ENCODE data around the gene THRA. TPM values are rescaled to one million over a fixed set of nuclear protein-coding genes. Genes with fewer than 3 reads are reported as not detected.

The THRA gene
- total RNA-seq, 4 donors from 2014 or later: 32.6 to 69.9 (median 48.9) TPM

DNA sequence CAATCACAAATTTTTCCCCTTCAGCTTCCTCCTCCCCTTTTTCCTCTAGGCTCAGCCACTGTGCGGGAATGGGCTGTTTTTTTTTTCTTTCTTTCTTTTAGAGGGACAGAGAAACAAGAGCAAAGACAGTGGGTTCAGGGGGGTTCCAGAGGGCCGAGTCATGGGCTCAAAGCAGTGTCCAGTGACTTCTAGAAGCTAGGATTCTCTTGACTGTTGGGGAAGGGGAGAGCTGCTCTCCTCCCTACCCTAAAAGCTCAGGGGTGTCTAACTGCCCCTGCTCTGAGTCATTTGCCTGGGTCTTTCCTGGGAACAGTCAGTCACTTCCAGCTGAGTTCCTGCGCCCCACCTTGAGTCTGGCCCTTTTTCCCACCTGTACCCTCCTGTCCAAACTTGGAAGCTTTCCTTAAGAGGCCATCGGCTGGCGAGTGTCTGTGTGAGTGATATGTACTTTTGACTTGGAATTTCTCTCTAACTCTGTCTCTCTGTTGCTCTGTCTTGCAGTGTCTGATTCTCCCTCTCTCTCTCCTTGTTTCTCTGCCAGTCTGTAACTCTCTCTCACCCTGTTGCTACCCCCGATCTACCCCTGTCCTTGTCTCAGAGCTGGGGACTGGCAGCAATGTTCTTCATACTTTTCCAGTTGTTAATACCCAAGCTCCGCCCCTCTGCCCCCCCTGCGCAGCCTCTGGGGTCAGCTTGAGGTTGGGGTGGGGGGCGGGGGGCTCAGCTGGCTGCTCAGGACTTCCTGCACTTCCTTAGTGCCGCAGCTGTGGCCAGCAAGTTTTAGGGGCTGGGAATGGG, 2.4 kb downstream of the THRA start:
- DNase-seq (ENCODE audit: low spot score in 2 of 2): no peak

DNA sequence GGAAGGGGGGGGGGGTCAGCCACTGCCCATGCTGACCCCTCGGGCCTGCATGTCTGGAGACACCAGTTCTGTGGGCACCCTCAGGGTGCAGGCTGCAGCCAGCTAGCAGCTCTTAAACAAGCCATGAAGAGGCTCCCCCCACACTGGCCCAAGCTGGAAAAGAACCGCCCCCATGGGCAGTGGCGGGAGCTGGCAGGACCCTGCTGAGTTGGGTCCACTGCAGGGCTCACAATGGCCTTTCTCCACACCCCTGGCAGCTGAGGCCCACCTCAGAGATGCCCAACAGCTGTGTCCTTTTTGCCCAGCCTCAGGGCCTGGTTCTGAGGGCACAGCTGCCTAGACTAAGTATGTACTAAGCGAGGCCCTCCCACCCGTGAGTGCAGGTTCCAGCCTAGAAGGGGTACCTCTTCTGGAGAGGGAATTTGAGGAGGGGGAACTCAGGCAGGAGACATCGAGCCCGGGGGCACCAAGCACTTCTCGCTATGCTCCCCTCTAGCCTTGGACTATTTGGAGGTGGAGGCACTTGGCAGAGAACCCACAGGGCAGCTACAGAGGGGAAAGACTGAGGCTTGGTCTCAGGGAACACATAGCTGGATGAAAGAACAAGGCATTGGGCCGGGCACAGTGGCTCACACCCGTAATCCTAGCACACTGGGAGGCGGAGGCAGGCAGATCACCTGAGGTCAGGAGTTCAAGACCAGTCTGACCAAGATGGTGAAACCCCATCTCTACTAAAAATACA, 3.2 kb downstream of the THRA start:
- H3K27ac ChIP-seq: peak overlapping the region; percentile 91
- H3K4me1 ChIP-seq: peaks cover 88% of the 10 kb centered on the region
- H3K4me3 ChIP-seq: peak overlapping the region; percentile 74
- 57% methylated on average over 10 of the region's 11 CpGs for WGBS
- DNase-seq (ENCODE audit: low spot score in 2 of 2): no peak
- H3K27me3 ChIP-seq: no peaks in the 10 kb centered on the region
- no peaks in the 10 kb centered on the region for H3K36me3 ChIP-seq
- no peaks in the 10 kb centered on the region for H3K9me3 ChIP-seq
- TF ChIP-seq, protein P1, sequence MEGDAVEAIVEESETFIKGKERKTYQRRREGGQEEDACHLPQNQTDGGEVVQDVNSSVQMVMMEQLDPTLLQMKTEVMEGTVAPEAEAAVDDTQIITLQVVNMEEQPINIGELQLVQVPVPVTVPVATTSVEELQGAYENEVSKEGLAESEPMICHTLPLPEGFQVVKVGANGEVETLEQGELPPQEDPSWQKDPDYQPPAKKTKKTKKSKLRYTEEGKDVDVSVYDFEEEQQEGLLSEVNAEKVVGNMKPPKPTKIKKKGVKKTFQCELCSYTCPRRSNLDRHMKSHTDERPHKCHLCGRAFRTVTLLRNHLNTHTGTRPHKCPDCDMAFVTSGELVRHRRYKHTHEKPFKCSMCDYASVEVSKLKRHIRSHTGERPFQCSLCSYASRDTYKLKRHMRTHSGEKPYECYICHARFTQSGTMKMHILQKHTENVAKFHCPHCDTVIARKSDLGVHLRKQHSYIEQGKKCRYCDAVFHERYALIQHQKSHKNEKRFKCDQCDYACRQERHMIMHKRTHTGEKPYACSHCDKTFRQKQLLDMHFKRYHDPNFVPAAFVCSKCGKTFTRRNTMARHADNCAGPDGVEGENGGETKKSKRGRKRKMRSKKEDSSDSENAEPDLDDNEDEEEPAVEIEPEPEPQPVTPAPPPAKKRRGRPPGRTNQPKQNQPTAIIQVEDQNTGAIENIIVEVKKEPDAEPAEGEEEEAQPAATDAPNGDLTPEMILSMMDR (IDR thresholded peaks at IDR 0.05): no peak
- TF ChIP-seq POLR2AphosphoS5 (IDR thresholded peaks at IDR 0.05) (no peak), EP300 (IDR thresholded peaks at IDR 0.05) (no peak), POLR2A (IDR thresholded peaks at IDR 0.05) (no peak)

More for the DNA sequence above, 2.4 kb downstream of the THRA start:
- Histone ChIP-seq H3K4me1 (peaks cover 87% of the 10 kb centered on the region), H3K27ac (peak overlapping the region; percentile 91), H3K9me3 (no peaks in the 10 kb centered on the region), H3K36me3 (no peaks in the 10 kb centered on the region), H3K27me3 (no peaks in the 10 kb centered on the region), H3K4me3 (peak overlapping the region; percentile 74)
- WGBS: 8% methylated on average over 10 of the region's 10 CpGs
- TF ChIP-seq POLR2A (IDR thresholded peaks at IDR 0.05): no peak
- TF ChIP-seq POLR2AphosphoS5 (IDR thresholded peaks at IDR 0.05): no peak
- TF ChIP-seq, protein P1 (IDR thresholded peaks at IDR 0.05): no peak

DNA sequence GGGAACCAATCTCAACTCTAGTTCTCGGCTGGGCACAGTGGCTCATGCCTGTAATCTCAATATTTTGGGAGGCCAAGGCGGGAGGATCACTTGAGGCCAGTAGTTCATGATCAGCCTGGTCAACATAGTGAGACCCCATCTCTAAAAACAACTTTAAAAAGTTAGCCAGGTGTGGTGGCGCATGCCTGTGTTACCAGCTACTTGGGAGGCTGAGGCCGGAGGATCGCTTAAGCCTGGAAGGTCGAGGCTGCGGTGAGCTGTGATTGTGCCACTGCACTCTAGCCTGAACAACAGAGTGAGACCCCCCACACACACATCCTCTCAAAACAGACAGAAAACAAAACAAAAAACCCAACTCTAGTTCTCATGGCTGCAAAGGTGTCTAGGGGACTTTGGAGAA, 4.9 kb downstream of the THRA start:
- Histone ChIP-seq H3K36me3 (no peaks in the 10 kb centered on the region), H3K9me3 (no peaks in the 10 kb centered on the region), H3K27ac (peak overlapping the region; percentile 91), H3K4me3 (no peak overlapping the region), H3K27me3 (no peaks in the 10 kb centered on the region), H3K4me1 (peaks cover 91% of the 10 kb centered on the region)
- no peak for DNase-seq (ENCODE audit: low spot score in 2 of 2)
- WGBS: 98% methylated on average over 7 of the region's 7 CpGs
- TF ChIP-seq POLR2AphosphoS5 (IDR thresholded peaks at IDR 0.05) (no peak), EP300 (IDR thresholded peaks at IDR 0.05) (no peak), POLR2A (IDR thresholded peaks at IDR 0.05) (no peak)
- TF ChIP-seq, protein P1 (IDR thresholded peaks at IDR 0.05): no peak

DNA sequence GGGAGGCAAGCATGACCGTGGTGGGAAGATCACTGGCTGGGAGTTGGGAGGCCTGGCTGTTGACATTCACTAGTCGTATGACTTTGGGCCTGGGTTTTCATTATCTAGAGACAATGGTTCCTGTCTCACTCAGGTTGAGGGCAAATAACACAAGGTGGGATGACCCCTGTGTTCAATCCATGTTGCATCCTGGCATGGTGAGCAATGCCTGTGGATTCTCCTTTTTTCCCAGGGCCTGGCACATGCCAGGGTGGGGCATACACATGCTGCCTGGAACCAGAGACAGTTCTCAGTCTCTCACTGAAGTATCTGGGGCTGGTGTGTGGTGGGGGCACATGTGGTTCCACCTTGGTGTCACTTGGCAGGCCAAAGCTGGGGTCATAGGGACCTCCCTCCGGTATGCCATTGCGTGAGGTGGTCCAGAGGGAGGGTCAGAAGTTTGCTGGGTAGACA, 5.4 kb downstream of the THRA start:
- WGBS: 44% methylated on average over 4 of the region's 4 CpGs
- peak overlapping the region; percentile 91 for H3K27ac ChIP-seq
- TF ChIP-seq POLR2A (IDR thresholded peaks at IDR 0.05): no peak
- TF ChIP-seq, protein P1 (IDR thresholded peaks at IDR 0.05): no peak
- no peak for TF ChIP-seq EP300 (IDR thresholded peaks at IDR 0.05)
- peaks cover 96% of the 10 kb centered on the region for H3K4me1 ChIP-seq
- DNase-seq (ENCODE audit: low spot score in 2 of 2): no peak
- H3K9me3 ChIP-seq: no peaks in the 10 kb centered on the region
- H3K27me3 ChIP-seq: no peaks in the 10 kb centered on the region
- H3K36me3 ChIP-seq: no peaks in the 10 kb centered on the region
- H3K4me3 ChIP-seq: peak overlapping the region; percentile 39

DNA sequence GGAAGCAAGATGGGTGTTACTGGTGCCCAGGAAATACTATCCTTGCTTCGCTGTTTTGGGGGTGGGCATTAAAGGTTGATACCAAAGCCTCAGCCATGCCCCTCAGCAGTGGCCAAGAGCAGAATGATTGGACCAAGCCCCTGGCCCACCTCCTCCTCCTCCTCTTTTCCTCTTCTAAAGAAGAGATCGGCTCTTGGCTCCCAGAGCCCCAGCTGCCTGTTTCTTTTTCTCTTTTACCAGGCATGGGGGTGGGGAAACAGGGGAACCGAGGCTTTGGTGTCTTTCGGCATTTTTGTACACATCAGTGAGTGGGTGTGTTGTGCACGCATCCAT, 5.8 kb downstream of the THRA start:
- peak overlapping the region; percentile 91 for H3K27ac ChIP-seq
- H3K9me3 ChIP-seq: no peaks in the 10 kb centered on the region
- TF ChIP-seq, protein P1 (IDR thresholded peaks at IDR 0.05): no peak
- TF ChIP-seq POLR2A (IDR thresholded peaks at IDR 0.05) (no peak), POLR2AphosphoS5 (IDR thresholded peaks at IDR 0.05) (no peak), EP300 (IDR thresholded peaks at IDR 0.05) (no peak)
- 7% methylated on average over 5 of the region's 5 CpGs for WGBS
- H3K4me3 ChIP-seq: peak overlapping the region; percentile 39
- peaks cover 98% of the 10 kb centered on the region for H3K4me1 ChIP-seq
- no peak for DNase-seq (ENCODE audit: low spot score in 2 of 2)
- H3K36me3 ChIP-seq: no peaks in the 10 kb centered on the region
- no peaks in the 10 kb centered on the region for H3K27me3 ChIP-seq

All from suprapubic skin (tissue), 4 donors.